Measurements from ENCODE around the gene LCMT1.
"Not testable (repeated sequence)": the region's sequence is repeated elsewhere in the genome, so short reads cannot be mapped to it uniquely, and the experiment has no call there.

LCMT1 gene

GRCh38 chr16:25111403-25112166, at the start of gene LCMT1:
LCMT1 (plus strand) TSS chr16:25111742; CDS start chr16:25111884, 142 bp downstream.
- peak; percentile 72 to 84 for DNase-seq (ENCODE audit: low read depth in 2 of 2)

- no peak for DNase-seq (ENCODE audit: low read depth in 2 of 2)
Measured at GRCh38 chr16:25063102-25063501, 48.4 kb upstream of the LCMT1 start.

- no peak for DNase-seq (ENCODE audit: low read depth in 2 of 2)
Measured at GRCh38 chr16:25063865-25064264, 47.7 kb upstream of the LCMT1 start.

GRCh38 chr16:25064281-25064680, 47.3 kb upstream of the LCMT1 start:
- not testable (repeated sequence) for DNase-seq (ENCODE audit: low read depth in 2 of 2)

- no peak for DNase-seq (ENCODE audit: low read depth in 2 of 2)
Measured at GRCh38 chr16:25064937-25065336, 46.6 kb upstream of the LCMT1 start.

- no peak for DNase-seq (ENCODE audit: low read depth in 2 of 2)
Measured at GRCh38 chr16:25065899-25066298, 45.6 kb upstream of the LCMT1 start.

GRCh38 chr16:25066426-25066746, 45.2 kb upstream of the LCMT1 start:
- DNase-seq (ENCODE audit: low read depth in 2 of 2): no peak

- peak; percentile 52 to 70 for DNase-seq (ENCODE audit: low read depth in 2 of 2)
Measured at GRCh38 chr16:25066747-25067631, 44.6 kb upstream of the LCMT1 start.

GRCh38 chr16:25073854-25074253, 37.7 kb upstream of the LCMT1 start:
- DNase-seq (ENCODE audit: low read depth in 2 of 2): no peak

GRCh38 chr16:25078386-25078978, 33.1 kb upstream of the LCMT1 start:
- no peak for DNase-seq (ENCODE audit: low read depth in 2 of 2)

GRCh38 chr16:25079637-25080378, 31.7 kb upstream of the LCMT1 start:
- DNase-seq (ENCODE audit: low read depth in 2 of 2): no peak

GRCh38 chr16:25080420-25081131, 31.0 kb upstream of the LCMT1 start:
- DNase-seq (ENCODE audit: low read depth in 2 of 2): no peak

- DNase-seq (ENCODE audit: low read depth in 2 of 2): no peak
Measured at GRCh38 chr16:25081702-25082101, 29.8 kb upstream of the LCMT1 start.

- no peak for DNase-seq (ENCODE audit: low read depth in 2 of 2)
Measured at GRCh38 chr16:25083065-25083464, 28.5 kb upstream of the LCMT1 start.

- no peak for DNase-seq (ENCODE audit: low read depth in 2 of 2)
Measured at GRCh38 chr16:25083701-25084100, 27.8 kb upstream of the LCMT1 start.

- DNase-seq (ENCODE audit: low read depth in 2 of 2): no peak
Measured at GRCh38 chr16:25084797-25085196, 26.7 kb upstream of the LCMT1 start.

- DNase-seq (ENCODE audit: low read depth in 2 of 2): no peak
Measured at GRCh38 chr16:25087761-25088160, 23.8 kb upstream of the LCMT1 start.

- no peak for DNase-seq (ENCODE audit: low read depth in 2 of 2)
Measured at GRCh38 chr16:25089351-25089750, 22.2 kb upstream of the LCMT1 start.

GRCh38 chr16:25092441-25092840, 19.1 kb upstream of the LCMT1 start:
- no peak for DNase-seq (ENCODE audit: low read depth in 2 of 2)

- DNase-seq (ENCODE audit: low read depth in 2 of 2): no peak
Measured at GRCh38 chr16:25093208-25094061, 18.1 kb upstream of the LCMT1 start.
